GM18498 (cell line): ENCODE results near the gene CHST11.

Experiments
- ATAC-seq: cut with Tn5 transposase; IDR thresholded peaks from one replicate; pipeline ENCODE4 v1.9.1; 2021; ENCODE audit warnings: mild to moderate bottlenecking, moderate library complexity; ENCODE audit not compliant: unreplicated experiment

The CHST11 gene

DNA sequence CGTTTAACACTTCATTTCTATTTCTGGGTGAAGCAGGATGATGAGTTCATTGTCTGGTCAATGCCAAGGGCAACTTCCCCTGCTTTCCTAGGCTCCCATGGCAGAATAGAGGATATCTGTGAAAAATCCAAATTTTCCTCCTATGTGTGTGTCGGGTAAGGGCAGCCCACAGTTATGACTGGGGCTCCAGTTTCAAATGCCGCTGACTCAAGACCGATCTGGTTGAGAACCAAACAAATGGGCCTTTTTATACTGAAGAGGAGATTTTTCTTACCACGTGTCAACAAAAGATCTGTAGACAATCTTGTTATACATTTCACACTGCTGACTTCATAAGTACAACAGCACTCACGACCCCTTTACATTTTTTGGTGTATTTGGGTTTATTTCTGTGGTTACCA is 120.8 kb downstream of the CHST11 start:
- ATAC-seq = no peak

DNA sequence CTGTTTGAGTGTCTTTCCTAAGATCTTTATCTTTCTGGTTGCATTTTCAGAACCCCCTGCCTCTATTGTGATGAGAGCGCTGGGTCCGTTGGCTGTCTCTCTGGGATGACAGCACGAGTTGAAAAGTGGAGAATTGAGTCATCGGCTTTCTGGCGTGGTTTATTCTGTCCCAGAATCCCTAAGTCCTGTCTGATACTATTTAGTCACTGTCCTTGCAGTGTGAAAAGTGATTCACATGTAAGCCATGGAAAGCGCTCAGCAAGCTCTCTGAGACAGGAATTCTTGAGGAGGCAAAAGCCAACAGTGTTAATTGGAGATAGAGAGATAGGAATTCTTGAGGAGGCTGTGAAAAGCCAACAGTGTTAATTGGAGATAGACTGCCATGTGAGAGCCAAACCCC is 121.7 kb downstream of the CHST11 start:
- ATAC-seq = no peak

- peak; percentile 33 for ATAC-seq
These were observed 123.2 kb downstream of the CHST11 start for GRCh38 chr12:104579718-104580495.

DNA sequence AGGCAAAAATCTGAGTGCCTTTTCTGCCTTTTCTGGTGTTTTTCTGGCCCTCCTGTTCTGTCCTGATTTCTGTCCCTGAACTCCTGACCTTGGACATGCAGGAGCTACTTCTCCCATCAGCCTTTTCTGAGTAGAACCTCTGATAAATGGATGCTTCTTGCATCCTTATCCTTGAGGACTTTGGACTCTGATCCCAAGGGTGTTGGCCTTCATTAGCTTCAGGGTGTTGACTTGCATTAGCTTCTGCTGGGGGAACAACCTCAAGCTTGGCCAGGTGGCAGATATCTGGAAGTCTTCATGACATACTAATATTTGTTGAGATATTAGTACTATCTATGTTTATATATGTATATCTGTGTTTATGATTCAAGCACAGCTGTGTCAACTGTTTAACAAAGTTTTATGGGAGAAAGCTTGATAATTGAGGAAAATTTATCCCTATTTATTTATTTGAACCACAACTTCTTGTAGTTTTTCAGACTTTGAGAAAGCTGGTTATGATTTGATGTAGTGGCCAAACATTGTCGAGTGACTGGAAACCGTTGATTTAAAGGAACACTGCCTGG is 124.3 kb downstream of the CHST11 start:
- no peak for ATAC-seq

GRCh38 chr12:104582739-104583138 is 126.0 kb downstream of the CHST11 start:
- peak; percentile 83 for ATAC-seq

DNA sequence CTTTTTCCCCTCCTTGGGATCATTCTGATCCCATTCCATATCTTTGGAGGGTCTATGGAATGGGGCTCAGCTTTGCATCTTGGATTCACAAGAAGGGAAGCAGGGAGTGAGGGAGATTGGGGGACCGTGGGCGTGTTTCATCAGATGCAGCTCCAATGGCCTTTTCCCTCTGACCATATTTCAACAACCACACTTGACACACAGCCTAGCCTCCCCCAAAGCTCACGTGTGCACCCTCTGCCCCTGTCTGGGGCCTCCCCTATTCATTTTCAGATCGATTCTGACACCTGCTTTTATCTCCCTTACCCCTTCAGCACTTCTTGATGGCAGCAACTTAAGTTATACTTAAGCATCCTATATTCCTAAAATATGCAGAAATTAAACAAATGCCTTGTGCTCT is 126.6 kb downstream of the CHST11 start:
- peak; percentile 63 for ATAC-seq

- ATAC-seq = no peak
These were observed 128.8 kb downstream of the CHST11 start for GRCh38 chr12:104585448-104586055.

DNA sequence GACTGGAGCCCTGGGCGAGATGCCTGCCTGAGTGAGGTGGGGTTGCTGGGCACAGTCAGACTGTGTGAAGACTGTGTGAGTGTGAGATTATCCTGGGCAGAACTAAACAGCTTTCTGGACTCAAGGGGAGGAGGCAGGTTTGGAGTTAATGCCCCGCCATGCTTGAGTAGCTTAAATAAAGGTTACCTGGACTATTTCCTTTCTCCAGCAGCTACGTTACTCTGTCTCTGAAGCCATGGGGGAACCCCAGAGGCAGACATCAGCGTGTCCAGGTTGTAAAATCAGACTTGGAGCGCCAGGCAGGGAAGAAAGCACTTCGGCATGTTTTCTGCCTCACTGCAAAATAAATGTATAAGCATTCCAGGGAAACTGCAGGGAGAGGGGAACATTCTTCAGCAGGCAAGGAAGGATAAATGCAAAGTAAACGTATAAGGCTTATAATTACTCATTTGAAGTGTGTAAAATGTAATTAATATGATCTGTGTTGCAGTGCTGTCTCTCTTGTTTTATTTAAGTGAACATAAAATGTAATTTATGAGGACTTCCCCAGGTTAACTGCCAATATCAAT is 129.7 kb downstream of the CHST11 start:
- ATAC-seq = no peak

- no peak for ATAC-seq
These were observed 131.5 kb downstream of the CHST11 start for GRCh38 chr12:104588047-104588920.

DNA sequence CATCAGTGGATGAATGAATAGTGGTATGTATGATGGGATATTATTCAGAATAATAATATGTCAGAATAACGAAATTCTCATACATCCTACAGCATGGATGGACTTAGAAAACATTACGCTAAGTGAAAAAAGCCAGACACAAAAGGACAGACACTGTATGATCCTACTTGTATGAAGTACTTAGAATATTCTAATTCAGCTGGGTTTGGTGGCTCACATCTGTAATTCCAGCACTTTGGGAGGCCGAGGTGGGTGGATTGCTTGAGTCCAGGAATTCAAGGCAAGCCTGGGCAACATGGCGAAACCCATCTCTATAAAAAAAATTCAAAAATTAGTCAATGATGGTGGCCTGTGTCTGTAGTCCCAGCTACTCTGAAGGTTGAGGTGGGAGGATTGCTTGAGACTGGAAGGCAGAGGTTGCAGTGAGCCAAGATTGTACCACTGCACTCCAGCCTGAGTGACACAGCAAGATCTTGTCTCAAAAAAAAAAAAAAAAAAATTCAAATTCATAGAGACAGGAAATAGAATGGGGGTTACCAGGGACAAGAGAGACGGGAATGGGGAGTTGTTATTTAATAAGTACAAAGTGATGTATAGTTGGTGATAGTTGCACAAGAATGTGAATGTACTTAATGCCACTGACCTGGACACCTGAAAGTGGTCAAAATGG is 132.3 kb downstream of the CHST11 start:
- ATAC-seq = no peak

DNA sequence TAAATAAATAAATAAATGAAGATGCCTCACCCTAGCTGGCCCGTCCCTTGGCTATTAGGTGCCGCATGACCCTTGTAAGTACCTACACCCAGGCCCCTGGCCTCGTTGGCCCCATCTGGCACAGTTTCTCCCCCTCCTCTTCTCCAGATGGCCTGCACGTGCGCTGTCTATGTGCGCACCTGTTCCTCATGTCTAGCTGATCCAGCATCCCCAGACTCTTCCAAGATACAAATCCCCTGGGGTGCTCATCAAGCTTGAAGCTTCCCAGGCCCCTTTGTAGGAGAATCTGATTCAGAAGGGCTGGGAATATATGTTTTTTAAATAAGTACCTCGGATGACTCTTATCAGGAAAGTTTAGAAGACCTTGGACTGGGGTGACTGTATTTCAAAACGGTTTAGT is 133.3 kb downstream of the CHST11 start:
- no peak for ATAC-seq

GRCh38 chr12:104591257-104591885 is 134.6 kb downstream of the CHST11 start:
- ATAC-seq = no peak

- no peak for ATAC-seq
These were observed 136.7 kb downstream of the CHST11 start for GRCh38 chr12:104593482-104593881.

DNA sequence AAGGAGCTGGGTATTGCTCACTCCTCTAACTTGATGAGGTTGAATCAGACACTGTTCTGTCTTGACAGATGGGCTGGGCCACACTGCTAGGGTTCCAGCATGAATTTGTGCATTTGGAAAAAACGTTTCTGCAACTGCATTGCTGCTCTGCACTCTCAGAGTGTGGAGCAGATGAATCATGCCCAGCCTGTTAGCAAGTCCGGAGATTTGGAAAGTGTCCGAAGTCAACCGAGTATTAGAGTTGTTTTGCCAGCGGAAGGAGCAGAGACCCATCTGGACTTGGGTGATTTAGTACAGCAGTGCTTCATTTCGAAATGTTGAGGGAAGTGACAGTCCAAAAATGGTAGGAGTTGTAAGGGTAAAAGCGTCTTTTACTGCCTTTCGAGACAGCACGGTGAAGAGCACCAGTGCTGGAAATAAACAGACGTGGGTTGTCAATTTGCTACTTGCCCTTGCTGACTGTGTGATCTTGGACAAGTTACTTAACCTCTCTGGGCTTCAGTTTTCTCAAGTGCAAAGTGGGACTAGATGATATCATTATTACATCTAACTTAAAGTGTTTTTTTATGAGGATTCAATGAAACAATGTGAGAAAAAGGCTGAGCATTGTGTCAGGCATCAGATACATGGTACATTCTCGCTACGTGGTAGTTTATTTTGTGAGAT is 139.5 kb downstream of the CHST11 start:
- no peak for ATAC-seq

DNA sequence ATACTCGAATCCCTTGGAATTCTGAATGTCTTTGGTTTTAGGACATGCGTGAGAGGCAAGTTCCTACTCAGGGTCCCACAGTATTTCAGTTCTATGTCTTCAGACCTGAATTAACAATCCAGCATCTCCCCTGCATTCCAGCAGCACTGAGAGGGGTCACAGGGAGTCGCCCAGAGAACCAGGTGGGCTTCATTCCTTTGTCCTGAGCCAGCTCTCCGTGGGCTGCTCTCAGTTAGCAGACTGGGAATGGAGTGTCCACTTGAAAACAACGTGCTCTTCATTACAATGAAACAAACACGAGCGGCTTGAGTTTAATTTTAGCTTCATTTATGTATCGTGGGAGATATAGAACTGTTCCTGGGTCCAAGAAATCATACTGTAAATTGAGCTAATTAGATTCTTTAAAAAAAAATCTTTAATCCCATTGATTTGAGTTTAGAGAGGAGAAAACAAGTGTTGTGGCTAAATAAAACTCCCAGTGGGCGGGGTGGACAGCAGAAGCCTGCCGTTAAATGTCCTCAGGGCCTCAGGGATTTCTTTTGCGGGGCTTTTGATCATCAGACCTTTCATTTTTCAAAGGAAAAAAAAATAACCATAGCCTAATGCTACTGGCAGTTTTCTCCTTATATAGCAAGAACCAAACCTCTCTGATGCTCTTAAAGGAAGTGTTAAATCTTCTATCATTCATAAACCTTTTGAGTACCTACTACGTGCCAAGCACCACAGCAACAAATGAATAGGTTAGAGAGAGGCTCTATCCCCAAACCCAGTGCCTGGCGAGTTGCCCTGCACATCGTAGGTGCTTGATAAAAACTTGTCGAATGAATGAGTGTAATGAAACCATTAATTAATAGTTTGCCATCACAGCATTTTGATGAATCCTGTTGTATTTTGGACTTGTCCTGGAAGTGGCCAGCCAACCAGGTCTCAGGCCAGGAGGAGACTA is 140.4 kb downstream of the CHST11 start:
- no peak for ATAC-seq

GRCh38 chr12:104598342-104599271 is 141.9 kb downstream of the CHST11 start:
- ATAC-seq = no peak
